H9 (cell line): ENCODE measurements around the gene EHBP1L1. TPM values are rescaled to one million over a fixed set of nuclear protein-coding genes. Genes with fewer than 3 reads are reported as not detected.

Experiments
- DNase-seq: peaks from one replicate; pipeline ENCODE4 v3.0.0-alpha.2; 2017
- H2AFZ ChIP-seq: one replicate; pipeline ENCODE4 v1.6.1; 2013; ENCODE audit warnings: mild to moderate bottlenecking, low read length, control low read depth, moderate library complexity
- H2AK5ac ChIP-seq: 2 replicates; pipeline ENCODE4 v1.6.1; 2013; ENCODE audit warnings: low read length, control low read depth, mixed read lengths; ENCODE audit not compliant: insufficient read length
- H2BK120ac ChIP-seq: one replicate; pipeline ENCODE4 v1.6.1; 2013; ENCODE audit warnings: low read depth, mild to moderate bottlenecking, low read length, control low read depth, inconsistent platforms; ENCODE audit not compliant: poor library complexity, severe bottlenecking
- H2BK12ac ChIP-seq: 2 replicates; pipeline ENCODE4 v1.6.1; 2013; ENCODE audit warnings: low read length, control low read depth, mixed read lengths, low read depth; ENCODE audit not compliant: insufficient read length
- H2BK15ac ChIP-seq: 2 replicates; pipeline ENCODE4 v1.6.1; 2013; ENCODE audit warnings: low read depth, low read length, control low read depth
- H2BK20ac ChIP-seq: one replicate; pipeline ENCODE4 v1.6.1; 2013; ENCODE audit warnings: low read depth, mild to moderate bottlenecking, low read length, control low read depth, inconsistent platforms; ENCODE audit not compliant: poor library complexity, severe bottlenecking
- H2BK5ac ChIP-seq: 2 replicates; pipeline ENCODE4 v1.6.1; 2013; ENCODE audit warnings: low read length, control low read depth, mixed read lengths; ENCODE audit not compliant: insufficient read length
- H3K14ac ChIP-seq: 2 replicates; pipeline ENCODE4 v1.6.1; 2013; ENCODE audit warnings: low read length, control low read depth; ENCODE audit not compliant: insufficient read depth
- H3K18ac ChIP-seq: 2 replicates; pipeline ENCODE4 v1.6.1; 2013; ENCODE audit warnings: low read depth, mild to moderate bottlenecking, mixed read lengths, low read length, control low read depth; ENCODE audit not compliant: insufficient read length
- H3K23ac ChIP-seq: 2 replicates; pipeline ENCODE4 v1.6.1; 2013; ENCODE audit warnings: low read length, control low read depth, mixed read lengths, low read depth; ENCODE audit not compliant: insufficient read length
- H3K23me2 ChIP-seq: 2 replicates; pipeline ENCODE4 v1.6.1; 2013; ENCODE audit warnings: low read depth, mild to moderate bottlenecking, mixed read lengths, low read length, control low read depth; ENCODE audit not compliant: insufficient read length, poor library complexity, severe bottlenecking
- H3K27ac ChIP-seq: 2 replicates; pipeline ENCODE4 v1.5.1; 2013; ENCODE audit warnings: low read length, control low read depth, mixed read lengths, low read depth; ENCODE audit not compliant: insufficient read length
- H3K27me3 ChIP-seq: 2 replicates; pipeline ENCODE4 v1.6.1; 2013; ENCODE audit warnings: low read length, control low read depth, inconsistent platforms; ENCODE audit not compliant: insufficient read depth
- H3K4ac ChIP-seq: 2 replicates; pipeline ENCODE4 v1.6.1; 2013; ENCODE audit warnings: low read depth, mild to moderate bottlenecking, control low read depth, inconsistent platforms, low read length, moderate library complexity
- H3K4me1 ChIP-seq: 2 replicates; pipeline ENCODE4 v1.6.1; 2013; ENCODE audit warnings: low read length, control low read depth, inconsistent platforms; ENCODE audit not compliant: insufficient read depth
- H3K4me2 ChIP-seq: 2 replicates; pipeline ENCODE4 v1.6.1; 2013; ENCODE audit warnings: low read length, control low read depth, mixed read lengths; ENCODE audit not compliant: insufficient read length, insufficient read depth
- H3K56ac ChIP-seq: 2 replicates; pipeline ENCODE4 v1.6.1; 2013; ENCODE audit warnings: low read depth, mild to moderate bottlenecking, mixed read lengths, low read length, control low read depth; ENCODE audit not compliant: insufficient read length
- H3K79me1 ChIP-seq: 2 replicates; pipeline ENCODE4 v1.6.1; 2013; ENCODE audit warnings: low read depth, mild to moderate bottlenecking, moderate library complexity, low read length, control low read depth, inconsistent platforms; ENCODE audit not compliant: insufficient read depth, poor library complexity, severe bottlenecking
- H3K79me2 ChIP-seq: 2 replicates; pipeline ENCODE4 v1.6.1; 2013; ENCODE audit warnings: low read length, control low read depth, inconsistent platforms; ENCODE audit not compliant: insufficient read depth
- H3K9ac ChIP-seq: 2 replicates; pipeline ENCODE4 v1.6.1; 2013; ENCODE audit warnings: low read length, control low read depth, mixed read lengths; ENCODE audit not compliant: insufficient read length; ENCODE audit errors: extremely low read depth
- H3K9me3 ChIP-seq: one replicate; pipeline ENCODE4 v1.6.1; 2013; ENCODE audit warnings: low read depth, low read length, inconsistent platforms; ENCODE audit not compliant: control insufficient read depth
- H3T11ph ChIP-seq: one replicate; pipeline ENCODE4 v1.6.1; 2013; ENCODE audit warnings: mild to moderate bottlenecking, low read length, control low read depth, inconsistent platforms
- H4K20me1 ChIP-seq: one replicate; pipeline ENCODE4 v1.6.1; 2013; ENCODE audit not compliant: control insufficient read depth, insufficient read length, insufficient read depth
- H4K5ac ChIP-seq: 2 replicates; pipeline ENCODE4 v1.6.1; 2013; ENCODE audit warnings: low read depth, mild to moderate bottlenecking, mixed read lengths, low read length, control low read depth; ENCODE audit not compliant: insufficient read length
- H4K8ac ChIP-seq: replicated peaks from 2 replicates; pipeline ENCODE4 v1.6.1; 2013; ENCODE audit warnings: low read length, control low read depth, mixed read lengths, low read depth; ENCODE audit not compliant: insufficient read length
- H4K91ac ChIP-seq: 2 replicates; pipeline ENCODE4 v1.6.1; 2013; ENCODE audit warnings: low read depth, mild to moderate bottlenecking, moderate library complexity, mixed read lengths, low read length, control low read depth; ENCODE audit not compliant: insufficient read length
- H3K27ac Mint-ChIP-seq, 3 experiments: 2 replicates in 2 of 3; 3 replicates in 1 of 3; pipeline ENCODE4 v1.8.0; 2020 to 2021; ENCODE audit warnings: mixed read lengths in 3 of 3, mild to moderate bottlenecking in 1 of 3, moderate library complexity in 1 of 3
- H3K27me3 Mint-ChIP-seq: 2 replicates; pipeline ENCODE4 v1.8.0; 2021; ENCODE audit warnings: low read depth, mild to moderate bottlenecking, moderate library complexity, mixed read lengths
- H3K36me3 Mint-ChIP-seq, 3 experiments: 2 replicates in 2 of 3; 3 replicates in 1 of 3; pipeline ENCODE4 v1.8.0; 2020 to 2021; ENCODE audit warnings: low read depth in 3 of 3, mixed read lengths in 3 of 3; ENCODE audit not compliant: insufficient read depth in 1 of 3
- H3K4me1 Mint-ChIP-seq, 2 experiments: 2 replicates each; pipeline ENCODE4 v1.8.0; 2020; ENCODE audit warnings: mixed read lengths in 2 of 2
- H3K4me3 Mint-ChIP-seq, 2 experiments: 2 replicates in 1 of 2; 3 replicates in 1 of 2; pipeline ENCODE4 v1.8.0; 2020 to 2021; ENCODE audit warnings: mild to moderate bottlenecking in 2 of 2, mixed read lengths in 2 of 2, moderate library complexity in 1 of 2
- H3K9me3 Mint-ChIP-seq, 2 experiments: 2 replicates in 1 of 2; 3 replicates in 1 of 2; pipeline ENCODE4 v1.8.0; 2020; ENCODE audit warnings: mild to moderate bottlenecking in 2 of 2, mixed read lengths in 2 of 2, moderate library complexity in 1 of 2
- CTCF ChIP-seq: fragments of 200-600 bp; sonication (generic); conservative IDR thresholded peaks from 3 replicates; pipeline ENCODE4 v1.8.0; 2021; ENCODE audit warnings: antibody characterized with exemption, mild to moderate bottlenecking
- WGBS: extraction: QIAGEN DNeasy Blood & Tissue Kit; methylation state at CpG from one replicate; pipeline ENCODE4 v1.1.7; 2013; ENCODE audit warnings: missing lambda C conversion rate, low lambda C conversion rate, mixed read lengths; ENCODE audit not compliant: insufficient read length; ENCODE audit errors: extremely low coverage; 5-methylcytosine and 5-hydroxymethylcytosine counted together
- total RNA-seq: library from RNA; stranded (reverse); gene quantifications from 2 replicates; pipeline ENCODE4 v1.2.1, GENCODE V29; 2021

The EHBP1L1 gene
- total RNA-seq, 1 experiment from 2014 or later = 13.8 TPM

GRCh38 chr11:65609229-65609628 is 33.4 kb downstream of the EHBP1L1 start:
- H3K4me3 Mint-ChIP-seq = no peak overlapping the region
- H3K27me3 ChIP-seq = no peaks in the 10 kb centered on the region
- peaks cover 13% of the 10 kb centered on the region for H3K23me2 ChIP-seq
- no peak for TF ChIP-seq CTCF
- no peak overlapping the region for H3K27ac ChIP-seq
- H2BK120ac ChIP-seq = no peak overlapping the region
- H3K18ac ChIP-seq = no peak overlapping the region
- H3K23ac ChIP-seq = no peak overlapping the region
- no peak overlapping the region for H2BK5ac ChIP-seq
- DNase-seq = no peak
- H2BK15ac ChIP-seq = no peak overlapping the region
- H3K27me3 Mint-ChIP-seq = no peaks in the 10 kb centered on the region; the same call in 1 of the 2 replicates
- H3K4me1 Mint-ChIP-seq = peaks cover 16 to 33% of the 10 kb centered on the region in 2 experiments
- no peak overlapping the region for H3K56ac ChIP-seq
- H2AK5ac ChIP-seq = no peak overlapping the region
- H3K79me2 ChIP-seq = no peaks in the 10 kb centered on the region; the same call in 1 of the 2 replicates
- H4K8ac ChIP-seq = no peak overlapping the region
- no peak overlapping the region for H3K27ac Mint-ChIP-seq
- H3K36me3 Mint-ChIP-seq = peaks cover 10 to 50% (median 49%) of the 10 kb centered on the region in 3 experiments; a peak in 6 of 7 replicates
- H3K4me2 ChIP-seq = no peak overlapping the region
- no peak overlapping the region for H3K4ac ChIP-seq
- H3K9ac ChIP-seq = no peak overlapping the region
- no peaks in the 10 kb centered on the region; the same call in 1 of the 2 replicates for H3K4me1 ChIP-seq
- H4K91ac ChIP-seq = no peak overlapping the region
- H3K14ac ChIP-seq = no peak overlapping the region
- no peak overlapping the region for H4K5ac ChIP-seq
- H2BK20ac ChIP-seq = no peak overlapping the region
- H4K20me1 ChIP-seq = no peaks in the 10 kb centered on the region
- H3K79me1 ChIP-seq = peaks cover 3% of the 10 kb centered on the region
- no peak overlapping the region for H2AFZ ChIP-seq
- no peak overlapping the region for H2BK12ac ChIP-seq
- WGBS = no CpG with 5 or more reads among the region's 3 CpGs
- H3K9me3 ChIP-seq = no peaks in the 10 kb centered on the region
- no peak overlapping the region for H3T11ph ChIP-seq
- no peaks in the 10 kb centered on the region for H3K9me3 Mint-ChIP-seq
